MM.1S (cell line): ENCODE results near the gene IL2RG.

ENCODE experiments used
- DNase-seq: peaks from one replicate; pipeline ENCODE4 v3.0.0-alpha.2; 2015
- H2AFZ ChIP-seq: fragments of 300-600 bp; sonication (generic); 2 replicates; pipeline ENCODE4 v1.6.0; 2016; ENCODE audit warnings: antibody characterized with exemption, low read length
- H3F3A ChIP-seq: fragments of 300-600 bp; sonication (generic); 2 replicates; pipeline ENCODE4 v1.6.1; 2016; ENCODE audit warnings: mild to moderate bottlenecking, antibody characterized with exemption, low read length, moderate library complexity, mixed read lengths; ENCODE audit not compliant: insufficient read depth
- H3K27ac ChIP-seq: fragments of 300-600 bp; sonication (generic); 2 replicates; pipeline ENCODE4 v1.5.1; 2016; ENCODE audit warnings: mild to moderate bottlenecking, low read length
- H3K27me3 ChIP-seq: fragments of 300-600 bp; sonication (generic); replicated peaks from 2 replicates; pipeline ENCODE4 v1.6.0; 2016; ENCODE audit warnings: low read length; ENCODE audit not compliant: insufficient read depth
- H3K36me3 ChIP-seq: fragments of 300-600 bp; sonication (generic); replicated peaks from 2 replicates; pipeline ENCODE4 v1.6.1; 2016; ENCODE audit warnings: mild to moderate bottlenecking, low read length, mixed read lengths; ENCODE audit not compliant: insufficient read depth
- H3K4me1 ChIP-seq: fragments of 300-600 bp; sonication (generic); 2 replicates; pipeline ENCODE4 v1.6.1; 2016; ENCODE audit warnings: low read length, mixed read lengths
- H3K4me2 ChIP-seq: fragments of 300-600 bp; sonication (generic); 2 replicates; pipeline ENCODE4 v1.6.0; 2016; ENCODE audit warnings: low read depth, low read length
- H3K4me3 ChIP-seq: fragments of 300-600 bp; sonication (generic); 2 replicates; pipeline ENCODE4 v1.5.1; 2016; ENCODE audit warnings: low read length, mixed read lengths
- H3K79me2 ChIP-seq: fragments of 300-600 bp; sonication (generic); 2 replicates; pipeline ENCODE4 v1.6.1; 2016; ENCODE audit warnings: mixed run types, low read length, mixed read lengths
- H3K9ac ChIP-seq: fragments of 300-600 bp; sonication (generic); 2 replicates; pipeline ENCODE4 v1.6.1; 2016; ENCODE audit warnings: low read length, mixed read lengths
- H3K9me2 ChIP-seq: fragments of 300-600 bp; sonication (generic); replicated peaks from 2 replicates; pipeline ENCODE4 v1.6.1; 2016; ENCODE audit warnings: mild to moderate bottlenecking, low read length, mixed read lengths; ENCODE audit not compliant: insufficient read depth
- H3K9me3 ChIP-seq: fragments of 300-600 bp; sonication (generic); replicated peaks from 2 replicates; pipeline ENCODE4 v1.6.1; 2016; ENCODE audit warnings: mild to moderate bottlenecking, low read length, mixed read lengths; ENCODE audit not compliant: insufficient read depth
- H4K20me1 ChIP-seq: fragments of 300-600 bp; sonication (generic); 2 replicates; pipeline ENCODE4 v1.6.1; 2016; ENCODE audit warnings: mild to moderate bottlenecking, low read length, moderate library complexity, mixed read lengths; ENCODE audit not compliant: insufficient read depth
- CTCF ChIP-seq: fragments of 300-600 bp; sonication (generic); IDR thresholded peaks from 2 replicates; pipeline ENCODE4 v1.5.1; 2016; ENCODE audit warnings: antibody characterized with exemption, low read length, mixed read lengths
- EZH2 ChIP-seq: fragments of 300-600 bp; sonication (generic); optimal IDR thresholded peaks from 2 replicates; pipeline ENCODE3; 2017; ENCODE audit warnings: low read depth, mild to moderate bottlenecking, antibody characterized with exemption, low read length, mixed read lengths
- EZH2phosphoT487 ChIP-seq: fragments of 300-600 bp; sonication (generic); IDR thresholded peaks from 2 replicates; pipeline ENCODE4 v1.6.1; 2018; ENCODE audit warnings: antibody characterized with exemption, low read length

IL2RG gene

DNA sequence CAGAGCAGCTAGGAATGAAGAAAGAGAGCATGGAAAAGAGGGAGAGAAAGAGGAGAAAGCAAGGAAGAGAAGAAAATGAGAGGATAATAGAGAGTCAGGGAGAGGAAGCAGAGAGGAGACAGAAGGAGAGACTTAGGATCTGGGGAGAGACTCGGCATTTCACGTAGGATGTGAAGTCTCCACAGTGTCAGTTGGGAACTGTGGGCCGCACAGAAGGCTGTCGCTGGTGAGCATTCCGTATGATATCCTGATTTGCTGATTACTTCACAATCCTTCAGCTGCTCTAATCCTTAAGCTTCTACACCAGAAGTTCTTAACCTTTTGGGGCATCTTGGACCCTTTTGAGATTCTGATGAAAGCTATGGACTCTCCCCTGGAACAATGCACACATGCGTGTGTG lies 47.2 kb upstream of the IL2RG start:
- Histone ChIP-seq H3K4me3 (no peak overlapping the region), H3K4me1 (no peaks in the 10 kb centered on the region), H2AFZ (no peak overlapping the region), H3K4me2 (no peak overlapping the region), H3K36me3 (no peaks in the 10 kb centered on the region), H4K20me1 (no peaks in the 10 kb centered on the region), H3F3A (no peaks in the 10 kb centered on the region), H3K27me3 (no peaks in the 10 kb centered on the region), H3K9me2 (no peaks in the 10 kb centered on the region), H3K27ac (no peak overlapping the region), H3K79me2 (no peaks in the 10 kb centered on the region), H3K9ac (no peak overlapping the region), H3K9me3 (no peaks in the 10 kb centered on the region)
- no peak for TF ChIP-seq CTCF
- TF ChIP-seq EZH2phosphoT487 = no peak
- no peak for TF ChIP-seq EZH2
- no peak for DNase-seq

DNA sequence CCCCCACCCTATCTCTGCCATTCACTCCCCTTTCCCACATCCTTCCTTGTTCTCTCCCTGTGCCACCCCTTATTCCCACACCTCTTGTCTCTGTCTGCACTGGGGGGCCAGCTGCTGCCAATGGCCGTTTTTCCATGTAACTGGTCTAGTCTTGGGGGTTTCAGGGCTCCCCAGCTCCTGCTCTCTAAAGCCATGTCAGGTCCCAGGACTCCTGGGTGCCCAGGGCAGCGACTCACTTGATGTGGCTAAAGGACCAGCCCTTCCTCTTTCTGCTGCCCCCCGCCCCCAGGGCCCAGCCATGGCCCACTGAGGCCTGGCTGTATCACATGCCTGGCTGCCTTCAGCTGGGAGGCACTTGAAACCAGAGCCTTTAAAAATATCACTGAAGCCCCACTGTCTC lies 43.3 kb upstream of the IL2RG start:
- Histone ChIP-seq H3K27me3 (no peaks in the 10 kb centered on the region), H3K9me3 (no peaks in the 10 kb centered on the region), H3K4me3 (no peak overlapping the region), H4K20me1 (no peaks in the 10 kb centered on the region), H3F3A (no peaks in the 10 kb centered on the region), H3K4me1 (no peaks in the 10 kb centered on the region), H3K9ac (no peak overlapping the region), H3K36me3 (no peaks in the 10 kb centered on the region), H3K4me2 (no peak overlapping the region), H3K27ac (no peak overlapping the region), H3K79me2 (no peaks in the 10 kb centered on the region), H2AFZ (no peak overlapping the region), H3K9me2 (no peaks in the 10 kb centered on the region)
- no peak for DNase-seq
- TF ChIP-seq EZH2phosphoT487 (no peak), EZH2 (no peak), CTCF (no peak)

GRCh38 chrX:71154196-71154595 lies 42.8 kb upstream of the IL2RG start:
- no peak overlapping the region for H3K9ac ChIP-seq
- H3K27ac ChIP-seq = no peak overlapping the region
- no peak overlapping the region for H3K4me2 ChIP-seq
- H3K4me3 ChIP-seq = no peak overlapping the region
- H3F3A ChIP-seq = no peaks in the 10 kb centered on the region
- no peaks in the 10 kb centered on the region for H3K9me3 ChIP-seq
- H3K27me3 ChIP-seq = no peaks in the 10 kb centered on the region
- no peaks in the 10 kb centered on the region for H3K9me2 ChIP-seq
- H3K4me1 ChIP-seq = no peaks in the 10 kb centered on the region
- no peak for TF ChIP-seq EZH2
- no peak for TF ChIP-seq CTCF
- TF ChIP-seq EZH2phosphoT487 = no peak
- no peaks in the 10 kb centered on the region for H3K79me2 ChIP-seq
- no peak for DNase-seq
- H3K36me3 ChIP-seq = no peaks in the 10 kb centered on the region
- no peak overlapping the region for H2AFZ ChIP-seq
- no peaks in the 10 kb centered on the region for H4K20me1 ChIP-seq

GRCh38 chrX:71151366-71151765 lies 40.0 kb upstream of the IL2RG start:
- Histone ChIP-seq H2AFZ (no peak overlapping the region), H3K27me3 (no peaks in the 10 kb centered on the region), H3K4me1 (no peaks in the 10 kb centered on the region), H3K4me2 (no peak overlapping the region), H4K20me1 (no peaks in the 10 kb centered on the region), H3K9me2 (no peaks in the 10 kb centered on the region), H3K27ac (no peak overlapping the region), H3F3A (no peaks in the 10 kb centered on the region), H3K79me2 (no peaks in the 10 kb centered on the region), H3K9me3 (no peaks in the 10 kb centered on the region), H3K4me3 (no peak overlapping the region), H3K36me3 (no peaks in the 10 kb centered on the region), H3K9ac (no peak overlapping the region)
- no peak for TF ChIP-seq EZH2
- TF ChIP-seq CTCF = no peak
- no peak for TF ChIP-seq EZH2phosphoT487
- no peak for DNase-seq
